Osteocyte (in vitro differentiated cells): ENCODE results near the gene KCNH2. TPM values are rescaled to one million over a fixed set of nuclear protein-coding genes. Genes with fewer than 3 reads are reported as not detected.

Experiments
- DNase-seq: peaks from one replicate; pipeline ENCODE4 v3.0.0; 2021; ENCODE audit warnings: mixed read lengths; ENCODE audit not compliant: unreplicated experiment; ENCODE audit errors: extremely low spot score
- H3K27ac Mint-ChIP-seq: one replicate; pipeline ENCODE4 v1.8.0; 2021; ENCODE audit warnings: mild to moderate bottlenecking, mixed read lengths; ENCODE audit not compliant: unreplicated experiment
- H3K27me3 Mint-ChIP-seq: one replicate; pipeline ENCODE4 v1.8.0; 2021; ENCODE audit warnings: mixed read lengths; ENCODE audit not compliant: unreplicated experiment
- H3K36me3 Mint-ChIP-seq: one replicate; pipeline ENCODE4 v1.8.0; 2021; ENCODE audit warnings: mixed read lengths; ENCODE audit not compliant: unreplicated experiment
- H3K4me1 Mint-ChIP-seq: one replicate; pipeline ENCODE4 v1.8.0; 2021; ENCODE audit warnings: mixed read lengths; ENCODE audit not compliant: unreplicated experiment
- H3K4me3 Mint-ChIP-seq: one replicate; pipeline ENCODE4 v1.8.0; 2021; ENCODE audit warnings: mild to moderate bottlenecking, moderate library complexity, mixed read lengths; ENCODE audit not compliant: unreplicated experiment
- H3K9me3 Mint-ChIP-seq: one replicate; pipeline ENCODE4 v1.8.0; 2021; ENCODE audit warnings: mixed read lengths; ENCODE audit not compliant: unreplicated experiment
- total RNA-seq: library from RNA; stranded (reverse); gene quantifications from 2 replicates; pipeline ENCODE4 v1.2.1, GENCODE V29; 2021
- TF ChIP-seq, protein P1 (sequence below): fragments of 200-600 bp; sonication (generic); IDR thresholded peaks from 2 replicates; pipeline ENCODE4 v1.5.0; 2021; ENCODE audit warnings: antibody characterized with exemption, mild to moderate bottlenecking, moderate library complexity

Gene KCNH2
- total RNA-seq, 1 donor from 2014 or later: not detected

DNA sequence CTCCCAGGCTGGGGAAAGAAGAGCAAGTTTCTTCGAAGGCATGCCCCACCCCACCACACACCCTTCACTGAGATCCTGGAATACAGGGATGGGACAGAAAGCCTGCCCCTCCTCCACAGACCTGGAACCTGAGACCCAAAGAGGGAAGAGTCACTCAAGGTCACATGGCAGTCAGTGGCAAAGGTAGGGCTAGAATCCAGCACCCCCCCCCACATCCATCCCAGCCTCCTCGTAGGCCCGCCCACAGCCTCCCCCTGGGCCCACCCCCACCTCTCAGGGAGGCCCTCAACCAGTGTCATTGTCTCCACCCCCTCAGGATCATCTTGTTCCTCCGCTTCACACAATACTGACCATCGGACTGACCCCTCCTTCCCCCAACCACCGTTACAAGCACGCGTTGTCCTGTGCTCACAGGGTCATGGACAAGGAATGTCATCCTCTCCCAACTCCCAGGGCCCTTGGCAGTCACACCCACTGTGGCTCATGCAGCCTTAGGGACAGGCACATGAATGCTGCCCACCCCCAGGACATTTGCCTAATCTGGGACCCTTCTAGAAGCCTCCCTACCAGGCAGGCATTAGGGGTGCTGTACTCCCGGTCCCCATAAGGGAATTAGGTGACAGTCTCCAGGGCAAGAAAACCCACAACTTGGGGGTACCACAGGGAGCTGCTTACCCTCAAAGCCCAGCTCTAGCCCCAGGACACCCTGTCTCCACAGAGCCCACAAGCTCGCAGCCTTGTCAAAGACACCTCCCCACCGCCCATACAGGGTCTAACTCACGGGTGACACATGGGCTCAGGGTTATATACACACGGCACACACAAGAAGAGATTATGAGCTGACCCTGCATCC is 1.4 kb downstream of the KCNH2 start:
- DNase-seq: no peak
- Mint-ChIP-seq H3K9me3 (no peaks in the 10 kb centered on the region), H3K27me3 (peaks cover 36% of the 10 kb centered on the region), H3K4me1 (peaks cover 14% of the 10 kb centered on the region), H3K27ac (no peak overlapping the region), H3K4me3 (peak overlapping the region; percentile 66), H3K36me3 (no peaks in the 10 kb centered on the region)
- TF ChIP-seq, protein P1, sequence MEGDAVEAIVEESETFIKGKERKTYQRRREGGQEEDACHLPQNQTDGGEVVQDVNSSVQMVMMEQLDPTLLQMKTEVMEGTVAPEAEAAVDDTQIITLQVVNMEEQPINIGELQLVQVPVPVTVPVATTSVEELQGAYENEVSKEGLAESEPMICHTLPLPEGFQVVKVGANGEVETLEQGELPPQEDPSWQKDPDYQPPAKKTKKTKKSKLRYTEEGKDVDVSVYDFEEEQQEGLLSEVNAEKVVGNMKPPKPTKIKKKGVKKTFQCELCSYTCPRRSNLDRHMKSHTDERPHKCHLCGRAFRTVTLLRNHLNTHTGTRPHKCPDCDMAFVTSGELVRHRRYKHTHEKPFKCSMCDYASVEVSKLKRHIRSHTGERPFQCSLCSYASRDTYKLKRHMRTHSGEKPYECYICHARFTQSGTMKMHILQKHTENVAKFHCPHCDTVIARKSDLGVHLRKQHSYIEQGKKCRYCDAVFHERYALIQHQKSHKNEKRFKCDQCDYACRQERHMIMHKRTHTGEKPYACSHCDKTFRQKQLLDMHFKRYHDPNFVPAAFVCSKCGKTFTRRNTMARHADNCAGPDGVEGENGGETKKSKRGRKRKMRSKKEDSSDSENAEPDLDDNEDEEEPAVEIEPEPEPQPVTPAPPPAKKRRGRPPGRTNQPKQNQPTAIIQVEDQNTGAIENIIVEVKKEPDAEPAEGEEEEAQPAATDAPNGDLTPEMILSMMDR: no peak

DNA sequence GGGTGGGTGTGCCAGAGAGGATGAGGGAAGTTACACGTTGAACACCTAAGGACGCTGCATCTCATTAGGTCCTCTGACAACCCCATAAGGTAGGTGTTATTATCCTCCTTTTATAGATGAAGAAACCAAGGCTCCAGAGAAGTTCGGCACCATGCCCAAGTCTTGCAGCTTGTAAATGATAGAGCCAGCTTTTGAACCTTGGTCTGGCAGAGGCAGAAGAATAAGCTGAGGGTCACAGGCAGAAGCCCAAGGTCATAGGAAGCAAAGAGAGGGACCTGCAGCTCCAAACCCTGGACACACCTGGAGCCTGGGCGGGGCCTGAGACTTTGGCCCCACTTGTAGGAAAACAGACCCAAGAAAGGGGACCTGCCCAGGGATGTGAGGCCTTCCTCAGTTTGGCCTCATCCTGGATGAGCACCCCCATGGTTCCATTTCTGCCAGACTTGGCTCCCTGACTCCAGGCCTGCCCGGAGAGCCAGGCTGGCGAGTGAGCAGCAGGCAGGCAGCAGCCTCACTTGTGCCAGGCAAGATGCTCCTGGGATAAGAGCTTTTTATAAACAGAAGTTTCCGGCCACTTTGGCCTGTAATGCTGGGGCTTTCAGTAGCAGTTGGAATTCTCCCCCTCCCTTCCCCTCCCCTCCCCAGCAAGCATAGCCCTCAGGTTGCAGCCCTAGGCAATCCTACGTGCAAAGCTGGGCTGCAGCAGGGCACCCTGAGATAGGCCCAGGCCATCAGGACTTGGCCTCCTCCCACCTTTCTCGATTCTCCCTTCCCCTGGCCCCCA is 2.4 kb downstream of the KCNH2 start:
- Mint-ChIP-seq H3K9me3 (no peaks in the 10 kb centered on the region), H3K4me1 (peaks cover 16% of the 10 kb centered on the region), H3K4me3 (no peak overlapping the region), H3K27me3 (peaks cover 29% of the 10 kb centered on the region), H3K27ac (no peak overlapping the region), H3K36me3 (no peaks in the 10 kb centered on the region)
- no peak for DNase-seq
- TF ChIP-seq, protein P1: no peak

DNA sequence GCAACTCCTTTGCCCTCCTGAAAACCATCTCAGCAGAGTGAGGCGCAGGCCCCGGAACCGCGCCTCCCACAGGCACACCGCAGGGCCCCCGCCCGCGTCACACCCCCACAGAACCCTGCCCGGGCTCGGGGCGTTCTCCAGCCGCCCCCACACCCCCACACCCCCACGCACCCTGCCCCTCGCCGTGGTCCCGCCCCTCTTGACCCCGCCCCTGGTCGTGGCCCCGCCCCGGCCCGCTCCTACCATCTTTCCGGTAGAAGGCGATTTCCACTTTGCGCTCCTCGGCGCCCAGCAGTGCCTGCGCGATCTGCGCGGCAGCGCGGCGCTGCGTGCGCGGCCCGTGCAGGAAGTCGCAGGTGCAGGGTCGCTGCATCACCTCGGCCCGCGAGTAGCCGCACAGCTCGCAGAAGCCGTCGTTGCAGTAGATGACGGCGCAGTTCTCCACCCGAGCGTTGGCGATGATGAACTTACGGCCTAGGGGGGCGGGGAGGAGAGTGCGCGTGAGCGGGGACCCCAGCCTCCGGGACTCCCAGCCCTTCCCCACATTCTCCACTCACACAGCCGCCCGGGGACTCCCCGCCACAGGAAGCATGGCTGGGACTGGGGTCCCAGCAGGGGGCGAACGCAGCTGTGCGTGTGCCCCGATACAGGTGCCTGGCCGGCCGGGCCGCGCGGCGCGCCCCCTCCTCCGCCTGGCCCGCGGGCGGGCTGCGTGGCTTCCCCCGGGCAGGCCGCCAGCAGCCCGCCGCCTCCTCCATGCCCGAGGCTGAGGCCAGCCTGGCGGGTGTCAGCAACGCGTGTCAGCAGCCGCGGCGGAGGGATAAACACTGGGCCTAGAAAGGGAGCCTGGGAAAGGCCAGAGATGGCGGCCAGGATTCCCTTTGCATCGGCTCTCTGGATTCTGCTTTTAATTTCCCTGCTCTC is 3.4 kb downstream of the KCNH2 start:
- Mint-ChIP-seq H3K27me3 (peaks cover 24% of the 10 kb centered on the region), H3K36me3 (no peaks in the 10 kb centered on the region), H3K4me1 (peaks cover 16% of the 10 kb centered on the region), H3K9me3 (no peaks in the 10 kb centered on the region), H3K27ac (no peak overlapping the region), H3K4me3 (peak overlapping the region; percentile 57)
- TF ChIP-seq, protein P1: peak; percentile 46
- no peak for DNase-seq

DNA sequence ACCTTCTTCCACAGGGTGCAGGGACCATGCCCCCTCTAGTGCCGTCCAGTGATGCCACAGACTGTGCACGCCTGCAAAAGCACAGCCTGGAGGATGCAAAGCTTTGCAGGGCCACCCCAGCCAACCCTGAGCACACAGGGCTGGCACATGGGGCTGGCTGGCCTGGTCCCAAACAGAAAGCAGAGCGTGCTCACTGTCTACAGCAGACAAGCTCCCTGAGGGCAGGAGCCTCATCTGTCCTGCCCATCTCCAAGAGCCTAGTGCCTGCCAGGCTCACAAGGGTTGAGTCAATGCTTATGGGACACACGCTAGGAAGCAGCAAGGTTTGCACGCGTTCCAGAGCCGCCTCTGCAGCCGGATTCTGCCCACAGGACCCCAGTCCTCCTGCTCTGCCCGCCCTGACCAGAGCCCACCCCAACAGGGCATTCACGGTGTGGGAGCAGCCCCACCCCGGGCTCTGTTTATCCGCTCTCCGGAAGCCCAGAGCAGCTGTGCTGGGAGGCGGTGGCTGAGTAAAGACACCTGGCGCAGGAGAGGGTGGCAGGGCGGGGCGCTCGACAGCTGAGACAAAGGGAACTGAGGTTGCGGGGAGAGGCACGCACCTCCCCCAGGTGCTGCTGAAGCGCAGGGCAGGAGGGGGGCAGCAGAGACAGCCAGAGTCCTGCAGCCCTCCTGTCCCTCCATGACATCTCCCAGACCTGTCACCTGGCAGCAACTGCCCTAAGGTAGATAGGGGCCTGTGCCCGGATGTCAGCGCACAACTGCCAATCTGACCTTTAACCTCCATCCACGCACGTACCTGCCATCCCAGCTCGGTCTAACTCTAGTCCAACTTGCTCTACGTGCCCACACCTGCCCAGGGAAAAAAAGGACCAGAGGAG is 4.3 kb downstream of the KCNH2 start:
- H3K4me1 Mint-ChIP-seq: peaks cover 15% of the 10 kb centered on the region
- no peak overlapping the region for H3K27ac Mint-ChIP-seq
- H3K27me3 Mint-ChIP-seq: peaks cover 29% of the 10 kb centered on the region
- H3K36me3 Mint-ChIP-seq: no peaks in the 10 kb centered on the region
- H3K9me3 Mint-ChIP-seq: no peaks in the 10 kb centered on the region
- DNase-seq: no peak
- peak overlapping the region; percentile 35 for H3K4me3 Mint-ChIP-seq
- TF ChIP-seq, protein P1: no peak
